ENCODE data around the gene ZBTB33. TPM values are rescaled to one million over a fixed set of nuclear protein-coding genes. Genes with fewer than 3 reads are reported as not detected.

ZBTB33 gene, protein sequence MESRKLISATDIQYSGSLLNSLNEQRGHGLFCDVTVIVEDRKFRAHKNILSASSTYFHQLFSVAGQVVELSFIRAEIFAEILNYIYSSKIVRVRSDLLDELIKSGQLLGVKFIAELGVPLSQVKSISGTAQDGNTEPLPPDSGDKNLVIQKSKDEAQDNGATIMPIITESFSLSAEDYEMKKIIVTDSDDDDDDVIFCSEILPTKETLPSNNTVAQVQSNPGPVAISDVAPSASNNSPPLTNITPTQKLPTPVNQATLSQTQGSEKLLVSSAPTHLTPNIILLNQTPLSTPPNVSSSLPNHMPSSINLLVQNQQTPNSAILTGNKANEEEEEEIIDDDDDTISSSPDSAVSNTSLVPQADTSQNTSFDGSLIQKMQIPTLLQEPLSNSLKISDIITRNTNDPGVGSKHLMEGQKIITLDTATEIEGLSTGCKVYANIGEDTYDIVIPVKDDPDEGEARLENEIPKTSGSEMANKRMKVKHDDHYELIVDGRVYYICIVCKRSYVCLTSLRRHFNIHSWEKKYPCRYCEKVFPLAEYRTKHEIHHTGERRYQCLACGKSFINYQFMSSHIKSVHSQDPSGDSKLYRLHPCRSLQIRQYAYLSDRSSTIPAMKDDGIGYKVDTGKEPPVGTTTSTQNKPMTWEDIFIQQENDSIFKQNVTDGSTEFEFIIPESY
- polyA plus RNA-seq (2013, experiment 1 of 2) = 16.6 TPM
- polyA plus RNA-seq (2013, experiment 2 of 2) = 18.1 TPM

DNA sequence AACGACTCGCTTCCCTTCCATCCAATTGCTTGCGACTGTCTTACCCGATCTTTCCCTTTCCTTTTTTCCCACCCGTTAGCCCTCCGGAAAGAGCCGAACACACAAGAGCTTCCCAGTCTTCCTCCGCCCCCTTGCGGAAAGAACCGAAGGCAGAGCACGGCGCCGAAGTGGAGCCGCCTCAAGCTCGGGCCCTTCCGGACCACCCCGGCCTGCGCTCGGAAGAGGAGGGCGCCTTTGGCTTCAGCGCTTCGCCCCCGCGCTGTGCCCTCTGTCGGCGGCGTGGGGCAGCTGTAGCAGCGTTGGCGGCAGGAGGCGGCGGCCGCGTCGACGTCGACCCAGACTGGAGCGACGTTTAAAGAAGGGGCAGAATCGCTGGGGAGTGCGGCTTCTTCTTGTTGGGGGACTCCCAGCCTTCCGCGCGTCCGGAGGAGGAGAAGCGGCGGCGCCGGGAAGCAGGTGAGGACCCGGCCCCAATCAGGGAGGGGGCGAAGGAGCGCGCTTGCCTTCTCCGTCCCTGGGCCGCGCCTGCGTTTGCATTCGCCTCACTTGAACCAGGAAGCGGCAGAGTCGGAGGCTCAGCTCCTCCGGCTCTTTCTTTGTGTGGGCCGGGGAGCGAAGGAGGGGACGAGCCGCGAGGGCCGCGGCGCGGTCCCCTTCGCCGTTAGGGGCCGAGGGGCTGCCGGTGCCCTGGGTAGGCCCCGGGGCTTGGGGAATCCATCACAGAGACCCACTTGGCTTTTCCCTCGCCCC is at the start of gene ZBTB33:
TSS of gene ZBTB33 (plus strand) at position 291 of the 750 bp plus-strand sequence. CDS start 2,604 bp downstream, outside the sequence.
- Histone ChIP-seq H3K36me3 (ENCODE audit: control insufficient read depth, insufficient read depth, low read length) (peaks cover 21% of the 10 kb centered on the region), H3K9me3 (ENCODE audit: control insufficient read depth, low read length) (no peaks in the 10 kb centered on the region), H3K4me3 (ENCODE audit: extremely low read depth, insufficient read depth, low read length, poor library complexity, severe bottlenecking) (peak within 1 kb of the TSS; percentile 68), H3K4me1 (ENCODE audit: control insufficient read depth, insufficient read depth, low read length, poor library complexity, severe bottlenecking) (no peaks in the 10 kb centered on the region), H3K27ac (ENCODE audit: low read depth, low read length, severe bottlenecking) (peak within 1 kb of the TSS; percentile 83)
- WGBS, 2 experiments (ENCODE audit: insufficient coverage in 2 of 2) = 0 to 1% methylated on average over 22 to 32 of the region's 75 CpGs

DNA sequence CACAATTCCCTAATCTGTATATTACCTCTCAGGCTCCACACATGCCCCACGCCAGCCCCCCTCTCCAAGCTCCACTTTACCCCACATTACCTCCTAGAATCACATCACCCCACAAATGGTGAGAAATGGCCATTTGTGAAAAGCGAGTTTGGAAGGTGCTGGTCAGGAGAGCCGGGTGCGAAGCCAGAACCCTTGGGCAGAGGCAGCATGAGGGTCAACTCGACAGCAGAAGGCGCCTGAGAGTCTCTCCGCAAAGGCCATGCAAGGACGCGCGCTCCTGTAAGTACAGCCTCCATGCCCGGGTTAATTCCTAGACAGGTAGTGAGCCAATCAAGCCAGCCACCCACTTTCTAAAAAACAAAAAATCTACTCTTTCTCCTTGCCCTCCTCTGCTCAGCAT is 49.8 kb upstream of the ZBTB33 start:
- H3K36me3 ChIP-seq (ENCODE audit: control insufficient read depth, insufficient read depth, low read length) = no peaks in the 10 kb centered on the region
- no peaks in the 10 kb centered on the region for H3K4me1 ChIP-seq (ENCODE audit: control insufficient read depth, insufficient read depth, low read length, poor library complexity, severe bottlenecking)
- no peak overlapping the region for H3K4me3 ChIP-seq (ENCODE audit: extremely low read depth, insufficient read depth, low read length, poor library complexity, severe bottlenecking)
- 91% methylated on average over 6 of the region's 11 CpGs; no CpG with 5 or more reads in 1 of the 2 experiments for WGBS, 2 experiments (ENCODE audit: insufficient coverage in 2 of 2)
- no peaks in the 10 kb centered on the region for H3K9me3 ChIP-seq (ENCODE audit: control insufficient read depth, low read length)
- H3K27ac ChIP-seq (ENCODE audit: low read depth, low read length, severe bottlenecking) = no peak overlapping the region

DNA sequence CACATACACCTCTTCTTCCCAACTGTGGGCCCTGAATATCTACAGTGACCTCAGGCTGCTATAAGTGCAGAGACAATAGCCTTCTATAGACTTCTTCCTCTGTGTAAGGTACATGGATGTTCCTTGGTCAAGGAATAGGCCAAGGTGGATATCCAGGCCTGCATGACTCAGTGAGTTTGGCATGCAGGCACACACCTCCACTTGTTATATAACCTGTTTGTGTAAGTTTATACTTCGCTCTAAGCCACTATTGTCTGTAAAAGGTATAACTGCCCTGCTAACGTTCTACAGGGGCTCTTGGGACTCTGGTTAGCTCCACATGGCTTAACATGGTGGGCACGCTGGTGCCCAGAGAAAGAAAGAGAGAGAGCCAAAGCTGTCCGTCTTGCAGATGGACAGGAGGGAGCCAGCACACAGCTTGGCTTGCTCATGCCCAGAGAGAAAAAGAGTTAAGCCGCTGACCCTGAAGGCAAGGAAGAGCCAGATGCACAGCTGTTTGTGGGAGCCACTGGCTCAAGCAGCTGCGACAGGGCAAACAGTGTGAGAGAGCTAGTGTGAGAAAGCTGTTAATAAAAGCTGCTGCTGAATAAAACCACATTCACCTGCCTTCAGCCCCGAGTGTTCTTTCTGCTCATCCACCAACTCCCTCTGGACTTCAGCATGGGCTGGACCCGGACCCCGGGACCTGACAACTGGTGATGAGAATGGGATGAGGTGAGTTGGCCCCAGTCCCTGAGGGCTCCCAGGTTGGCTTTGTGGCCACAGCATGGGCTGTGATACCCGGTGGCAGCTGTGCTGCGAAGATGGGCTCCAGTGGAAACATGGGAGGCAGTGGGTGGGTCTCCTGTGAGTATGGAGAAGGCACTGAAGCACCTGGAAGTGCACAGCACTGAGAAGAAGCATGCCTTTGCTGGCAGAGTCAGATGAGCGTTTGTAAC is 44.5 kb upstream of the ZBTB33 start:
- Histone ChIP-seq H3K4me3 (ENCODE audit: extremely low read depth, insufficient read depth, low read length, poor library complexity, severe bottlenecking) (no peak overlapping the region), H3K9me3 (ENCODE audit: control insufficient read depth, low read length) (no peaks in the 10 kb centered on the region), H3K36me3 (ENCODE audit: control insufficient read depth, insufficient read depth, low read length) (no peaks in the 10 kb centered on the region), H3K27ac (ENCODE audit: low read depth, low read length, severe bottlenecking) (no peak overlapping the region), H3K4me1 (ENCODE audit: control insufficient read depth, insufficient read depth, low read length, poor library complexity, severe bottlenecking) (no peaks in the 10 kb centered on the region)
- 84 to 90% methylated on average over 2 to 4 of the region's 12 CpGs for WGBS, 2 experiments (ENCODE audit: insufficient coverage in 2 of 2)

DNA sequence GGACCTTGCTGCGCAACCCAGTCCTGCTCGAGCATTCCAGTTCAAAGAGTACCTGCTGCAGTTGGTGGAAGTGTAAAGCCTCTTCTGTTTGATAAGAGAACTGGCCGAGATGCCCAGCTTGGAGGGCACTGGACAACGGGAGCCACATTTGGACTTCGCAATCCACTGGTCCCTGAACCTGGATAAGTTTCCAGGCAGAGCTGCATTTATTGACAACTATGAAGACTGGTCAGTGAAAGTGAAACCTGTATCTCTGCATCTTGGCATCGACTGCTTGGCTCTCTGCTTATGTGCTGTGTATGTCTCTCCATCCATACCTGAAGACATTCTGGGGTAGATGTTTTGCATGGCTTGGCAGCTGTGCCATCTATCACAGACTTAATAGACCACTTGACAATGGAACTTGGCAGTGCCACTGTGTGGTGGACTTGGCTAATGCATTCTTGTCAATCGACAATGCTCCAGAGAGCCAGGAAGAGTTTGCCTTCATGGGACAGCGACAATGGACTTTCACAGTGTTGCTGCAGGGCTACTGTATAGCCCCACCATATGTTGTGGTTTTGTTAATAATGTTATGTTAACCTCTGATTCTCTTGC is 43.5 kb upstream of the ZBTB33 start:
- no peaks in the 10 kb centered on the region for H3K9me3 ChIP-seq (ENCODE audit: control insufficient read depth, low read length)
- H3K4me3 ChIP-seq (ENCODE audit: extremely low read depth, insufficient read depth, low read length, poor library complexity, severe bottlenecking) = no peak overlapping the region
- H3K27ac ChIP-seq (ENCODE audit: low read depth, low read length, severe bottlenecking) = no peak overlapping the region
- WGBS, 2 experiments (ENCODE audit: insufficient coverage in 2 of 2) = 89 to 93% methylated on average over 3 to 5 of the region's 8 CpGs
- H3K36me3 ChIP-seq (ENCODE audit: control insufficient read depth, insufficient read depth, low read length) = no peaks in the 10 kb centered on the region
- no peaks in the 10 kb centered on the region for H3K4me1 ChIP-seq (ENCODE audit: control insufficient read depth, insufficient read depth, low read length, poor library complexity, severe bottlenecking)

DNA sequence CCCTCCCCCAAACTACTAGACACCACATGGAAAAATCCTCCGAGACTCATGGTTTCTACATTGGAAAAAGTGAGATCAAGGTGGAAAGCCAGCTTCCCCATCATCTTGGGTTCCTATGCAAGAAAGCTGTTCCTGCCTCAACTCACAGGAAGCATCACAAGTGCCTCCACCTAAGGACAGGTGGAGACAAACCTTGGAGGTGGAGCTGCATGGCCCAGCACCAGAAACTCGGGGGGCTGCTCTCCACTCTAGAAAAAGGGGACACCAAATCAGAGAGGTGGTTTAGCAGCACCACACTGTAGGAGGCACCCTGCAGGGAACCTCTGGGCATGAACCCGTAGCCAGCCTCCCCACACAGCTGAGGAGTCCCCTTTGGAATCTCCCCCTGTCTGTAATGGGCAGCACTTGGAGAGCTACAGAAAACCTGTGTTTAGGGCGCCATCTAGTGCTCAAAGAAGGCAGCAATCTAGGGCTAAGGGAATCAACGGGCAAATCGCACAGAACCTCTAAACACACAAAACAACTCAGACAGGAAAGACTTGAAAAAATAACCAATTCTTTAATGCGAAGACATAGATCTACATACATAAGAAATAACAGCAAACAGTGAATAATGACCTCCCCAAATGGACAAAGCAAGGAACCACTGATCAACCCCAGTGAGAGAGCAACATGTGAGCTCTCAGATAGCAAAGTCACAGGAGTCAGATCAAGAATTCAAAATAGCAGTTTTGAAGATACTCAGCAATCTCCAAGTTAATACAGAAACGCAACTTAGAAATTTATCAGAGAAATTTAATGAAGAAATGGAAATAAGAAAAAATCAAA is 37.0 kb upstream of the ZBTB33 start:
- Histone ChIP-seq H3K36me3 (ENCODE audit: control insufficient read depth, insufficient read depth, low read length) (no peaks in the 10 kb centered on the region), H3K4me1 (ENCODE audit: control insufficient read depth, insufficient read depth, low read length, poor library complexity, severe bottlenecking) (no peaks in the 10 kb centered on the region), H3K9me3 (ENCODE audit: control insufficient read depth, low read length) (no peaks in the 10 kb centered on the region), H3K27ac (ENCODE audit: low read depth, low read length, severe bottlenecking) (no peak overlapping the region), H3K4me3 (ENCODE audit: extremely low read depth, insufficient read depth, low read length, poor library complexity, severe bottlenecking) (no peak overlapping the region)
- WGBS, 2 experiments (ENCODE audit: insufficient coverage in 2 of 2) = no CpG with 5 or more reads among the region's 8 CpGs

DNA sequence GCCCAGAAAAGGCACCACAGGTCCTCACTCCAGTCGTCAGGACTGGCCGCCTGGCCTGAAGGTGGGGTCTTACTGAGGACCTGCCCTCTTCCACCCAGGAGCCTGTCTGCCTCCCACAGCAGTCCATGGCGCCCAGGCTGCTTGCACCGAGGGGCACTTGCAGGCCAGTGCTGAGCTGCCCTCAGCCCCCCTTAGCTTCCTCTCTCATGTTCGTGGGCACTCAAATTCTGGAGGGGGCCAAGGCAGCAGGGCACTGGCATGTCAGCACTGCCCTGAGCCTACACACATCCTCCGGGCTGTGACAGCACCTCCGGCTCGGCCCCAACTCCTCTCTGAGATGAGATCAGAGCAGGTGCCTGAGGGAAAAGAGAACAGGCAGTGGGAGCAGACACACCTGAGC is 27.2 kb upstream of the ZBTB33 start:
- Histone ChIP-seq H3K27ac (ENCODE audit: low read depth, low read length, severe bottlenecking) (no peak overlapping the region), H3K4me3 (ENCODE audit: extremely low read depth, insufficient read depth, low read length, poor library complexity, severe bottlenecking) (no peak overlapping the region), H3K36me3 (ENCODE audit: control insufficient read depth, insufficient read depth, low read length) (no peaks in the 10 kb centered on the region), H3K4me1 (ENCODE audit: control insufficient read depth, insufficient read depth, low read length, poor library complexity, severe bottlenecking) (no peaks in the 10 kb centered on the region), H3K9me3 (ENCODE audit: control insufficient read depth, low read length) (no peaks in the 10 kb centered on the region)
- WGBS, 2 experiments (ENCODE audit: insufficient coverage in 2 of 2) = 94 to 100% methylated on average over 2 to 3 of the region's 8 CpGs

DNA sequence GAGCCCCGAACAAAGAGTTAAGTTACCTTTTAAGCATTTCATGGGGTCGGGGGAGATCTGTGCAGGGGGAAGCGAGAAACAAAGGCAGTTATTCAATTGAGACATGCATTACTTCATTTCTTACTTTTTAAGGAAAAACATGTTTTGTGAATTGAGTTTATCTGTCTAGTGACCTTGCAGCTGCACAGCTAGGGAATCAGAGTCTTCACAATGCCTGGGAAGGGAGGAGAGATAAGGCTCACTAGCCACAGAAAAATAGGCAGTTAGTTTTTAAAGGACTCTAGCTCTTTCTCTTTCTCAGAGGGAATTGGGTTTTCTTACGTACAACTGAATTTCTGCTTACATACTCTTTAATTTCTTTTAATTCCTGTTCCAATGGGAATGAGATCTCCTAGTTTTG is 26.2 kb upstream of the ZBTB33 start:
- H3K36me3 ChIP-seq (ENCODE audit: control insufficient read depth, insufficient read depth, low read length) = no peaks in the 10 kb centered on the region
- no peaks in the 10 kb centered on the region for H3K9me3 ChIP-seq (ENCODE audit: control insufficient read depth, low read length)
- no peaks in the 10 kb centered on the region for H3K4me1 ChIP-seq (ENCODE audit: control insufficient read depth, insufficient read depth, low read length, poor library complexity, severe bottlenecking)
- H3K4me3 ChIP-seq (ENCODE audit: extremely low read depth, insufficient read depth, low read length, poor library complexity, severe bottlenecking) = no peak overlapping the region
- H3K27ac ChIP-seq (ENCODE audit: low read depth, low read length, severe bottlenecking) = no peak overlapping the region
- no CpG with 5 or more reads among the region's 4 CpGs for WGBS, 2 experiments (ENCODE audit: insufficient coverage in 2 of 2)

DNA sequence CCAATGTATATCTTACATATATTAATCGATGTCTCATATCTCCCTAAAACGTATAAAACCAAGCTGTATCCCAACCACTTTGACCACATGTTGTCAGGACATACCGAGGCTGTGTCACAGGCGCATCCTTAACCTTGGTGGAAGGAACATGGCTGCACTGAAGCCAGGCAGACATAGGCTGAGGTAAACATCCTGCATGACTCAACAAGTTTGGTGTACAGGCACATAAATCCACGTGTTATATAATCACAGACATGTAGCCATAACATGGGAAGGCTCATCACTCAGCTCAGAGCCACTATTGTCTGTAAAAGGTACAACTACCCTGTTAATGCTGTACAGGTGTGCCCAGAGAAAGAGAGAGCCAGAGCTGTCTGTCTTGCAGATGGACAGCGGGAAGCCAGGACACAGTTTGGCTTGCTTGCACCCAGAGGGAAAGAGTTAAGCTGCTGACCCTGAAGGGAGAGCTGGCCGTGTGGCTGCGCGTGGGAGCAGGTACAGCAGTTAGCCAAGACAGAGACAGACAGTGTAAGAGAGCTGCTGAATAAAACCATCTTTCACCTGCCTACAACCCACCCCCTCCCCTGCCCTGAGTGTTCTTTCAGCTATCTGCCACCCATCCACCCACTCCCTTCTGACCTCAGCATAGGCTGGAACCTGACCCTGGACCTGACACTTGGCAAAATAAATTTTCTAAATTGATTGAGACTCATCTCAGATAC is 22.3 kb upstream of the ZBTB33 start:
- Histone ChIP-seq H3K36me3 (ENCODE audit: control insufficient read depth, insufficient read depth, low read length) (no peaks in the 10 kb centered on the region), H3K4me1 (ENCODE audit: control insufficient read depth, insufficient read depth, low read length, poor library complexity, severe bottlenecking) (no peaks in the 10 kb centered on the region), H3K27ac (ENCODE audit: low read depth, low read length, severe bottlenecking) (no peak overlapping the region), H3K4me3 (ENCODE audit: extremely low read depth, insufficient read depth, low read length, poor library complexity, severe bottlenecking) (no peak overlapping the region), H3K9me3 (ENCODE audit: control insufficient read depth, low read length) (no peaks in the 10 kb centered on the region)
- WGBS, 2 experiments (ENCODE audit: insufficient coverage in 2 of 2) = 85 to 100% methylated on average over 4 of the region's 9 CpGs

DNA sequence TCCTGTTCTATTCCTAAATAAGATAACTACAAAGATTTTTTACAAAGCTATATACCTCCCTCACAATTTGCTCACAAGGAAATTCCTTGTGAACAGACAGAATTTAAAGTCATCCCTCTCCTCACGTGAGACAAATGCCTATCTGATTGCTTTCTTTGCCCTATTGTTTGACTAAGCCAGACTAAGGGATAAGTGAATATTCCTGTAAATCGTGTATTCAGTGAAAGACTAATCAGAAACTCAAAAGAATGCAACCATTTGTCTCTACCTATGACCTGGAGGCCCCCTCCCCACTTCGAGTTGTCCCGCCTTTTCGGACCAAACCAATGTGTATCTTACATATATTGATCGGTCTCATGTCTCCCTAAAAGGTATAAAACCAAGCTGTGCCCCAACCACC is 15.3 kb upstream of the ZBTB33 start:
- Histone ChIP-seq H3K36me3 (ENCODE audit: control insufficient read depth, insufficient read depth, low read length) (no peaks in the 10 kb centered on the region), H3K9me3 (ENCODE audit: control insufficient read depth, low read length) (no peaks in the 10 kb centered on the region), H3K27ac (ENCODE audit: low read depth, low read length, severe bottlenecking) (no peak overlapping the region), H3K4me3 (ENCODE audit: extremely low read depth, insufficient read depth, low read length, poor library complexity, severe bottlenecking) (no peak overlapping the region), H3K4me1 (ENCODE audit: control insufficient read depth, insufficient read depth, low read length, poor library complexity, severe bottlenecking) (no peaks in the 10 kb centered on the region)
- 83 to 95% methylated on average over 3 to 4 of the region's 6 CpGs for WGBS, 2 experiments (ENCODE audit: insufficient coverage in 2 of 2)
